Mesendoderm (in vitro differentiated cells): Measurements from ENCODE around the gene BABAM2.

Experiments used
- DNase-seq: peaks from one replicate; pipeline ENCODE4 v3.0.0; 2013
- H2AK5ac ChIP-seq: 2 replicates; pipeline ENCODE4 v1.6.1; 2013; ENCODE audit warnings: low read length, inconsistent platforms
- H2BK120ac ChIP-seq: 2 replicates; pipeline ENCODE4 v1.6.1; 2013; ENCODE audit warnings: low read depth, mild to moderate bottlenecking, low read length, moderate library complexity, mixed read lengths
- H2BK15ac ChIP-seq: replicated peaks from 2 replicates; pipeline ENCODE4 v1.6.1; 2013; ENCODE audit warnings: low read depth, mild to moderate bottlenecking, moderate library complexity
- H2BK5ac ChIP-seq: 2 replicates; pipeline ENCODE4 v1.6.1; 2013; ENCODE audit warnings: low read length, inconsistent platforms
- H3K18ac ChIP-seq: 2 replicates; pipeline ENCODE4 v1.6.1; 2013; ENCODE audit warnings: mild to moderate bottlenecking, low read length, mixed read lengths
- H3K23ac ChIP-seq: one replicate; pipeline ENCODE4 v1.6.1; 2013; ENCODE audit warnings: low read length
- H3K27ac ChIP-seq: 2 replicates; pipeline ENCODE4 v1.5.1; 2013; ENCODE audit warnings: low read depth, mild to moderate bottlenecking, inconsistent platforms, low read length, moderate library complexity
- H3K27me3 ChIP-seq: 2 replicates; pipeline ENCODE4 v1.6.1; 2013; ENCODE audit warnings: low read length, control low read depth, mild to moderate bottlenecking, inconsistent platforms; ENCODE audit not compliant: insufficient read depth, poor library complexity
- H3K36me3 ChIP-seq: 2 replicates; pipeline ENCODE4 v1.6.1; 2013; ENCODE audit warnings: low read length, inconsistent platforms; ENCODE audit not compliant: control insufficient read depth, insufficient read depth
- H3K4ac ChIP-seq: one replicate; pipeline ENCODE4 v1.6.1; 2013; ENCODE audit warnings: low read depth, mild to moderate bottlenecking, low read length, moderate library complexity
- H3K4me1 ChIP-seq: 2 replicates; pipeline ENCODE4 v1.6.1; 2013; ENCODE audit warnings: low read depth, low read length, inconsistent platforms; ENCODE audit not compliant: control insufficient read depth
- H3K4me2 ChIP-seq: 2 replicates; pipeline ENCODE4 v1.6.1; 2013; ENCODE audit warnings: low read length
- H3K4me3 ChIP-seq: 2 replicates; pipeline ENCODE4 v1.5.1; 2013; ENCODE audit warnings: mild to moderate bottlenecking, low read length
- H3K56ac ChIP-seq: one replicate; pipeline ENCODE4 v1.6.1; 2013; ENCODE audit warnings: low read length
- H3K79me1 ChIP-seq: 2 replicates; pipeline ENCODE4 v1.6.1; 2013; ENCODE audit warnings: low read length, inconsistent platforms
- H3K79me2 ChIP-seq: 2 replicates; pipeline ENCODE4 v1.6.1; 2013; ENCODE audit warnings: mild to moderate bottlenecking, low read length; ENCODE audit not compliant: control insufficient read depth, insufficient read depth
- H3K9ac ChIP-seq: 2 replicates; pipeline ENCODE4 v1.6.1; 2013; ENCODE audit warnings: low read length, inconsistent platforms
- H4K5ac ChIP-seq: one replicate; pipeline ENCODE4 v1.6.1; 2013; ENCODE audit warnings: low read length
- H4K8ac ChIP-seq: one replicate; pipeline ENCODE4 v1.6.1; 2013; ENCODE audit warnings: low read depth, mild to moderate bottlenecking, control low read depth, low read length, moderate library complexity
- WGBS: extraction: QIAGEN DNeasy Blood & Tissue Kit; methylation state at CpG from one replicate; pipeline ENCODE4 v1.1.7; 2013; ENCODE audit warnings: low lambda C conversion rate, missing lambda C conversion rate; ENCODE audit not compliant: insufficient coverage; ENCODE audit errors: extremely low coverage; 5-methylcytosine and 5-hydroxymethylcytosine counted together

BABAM2 gene

DNA sequence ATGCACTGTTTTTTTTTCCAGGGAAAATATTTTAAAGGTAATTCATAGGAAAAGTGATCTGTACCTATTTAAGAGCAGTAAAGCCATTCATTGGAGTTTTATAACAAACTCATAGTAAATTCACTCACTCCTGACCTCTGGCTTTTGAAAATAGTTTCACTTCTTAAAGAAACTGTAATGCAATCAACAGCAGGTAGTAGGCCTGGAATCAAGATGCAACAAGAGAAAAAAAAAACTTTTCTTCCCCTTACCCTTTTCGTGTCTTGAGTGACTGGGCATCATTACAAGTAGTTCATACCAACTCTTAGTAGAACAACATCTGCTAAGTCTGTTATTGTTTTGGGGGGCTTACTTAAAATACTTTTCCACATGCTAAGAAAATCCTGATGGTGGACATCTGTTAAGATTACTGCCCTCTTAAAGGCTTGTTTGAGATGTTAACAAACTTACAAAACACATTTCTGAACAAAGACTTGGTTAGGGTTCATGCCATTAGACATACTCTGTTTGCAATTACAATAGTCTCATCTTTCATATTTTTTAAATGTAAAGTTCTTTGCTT, 338.0 kb downstream of the BABAM2 start:
- no peaks in the 10 kb centered on the region for H3K79me2 ChIP-seq
- H2BK5ac ChIP-seq: no peak overlapping the region
- H3K23ac ChIP-seq: no peak overlapping the region
- no peak overlapping the region for H3K56ac ChIP-seq
- DNase-seq: no peak
- no peak overlapping the region for H2AK5ac ChIP-seq
- no peaks in the 10 kb centered on the region for H3K4me1 ChIP-seq
- no peak overlapping the region for H3K4me2 ChIP-seq
- no peak overlapping the region for H3K27ac ChIP-seq
- H4K5ac ChIP-seq: no peak overlapping the region
- H4K8ac ChIP-seq: no peak overlapping the region
- H3K18ac ChIP-seq: no peak overlapping the region
- H3K36me3 ChIP-seq: no peaks in the 10 kb centered on the region
- WGBS: no CpG with 5 or more reads among the region's 1 CpG
- no peaks in the 10 kb centered on the region for H3K27me3 ChIP-seq
- no peaks in the 10 kb centered on the region for H3K79me1 ChIP-seq
- H3K9ac ChIP-seq: no peak overlapping the region
- H2BK120ac ChIP-seq: no peak overlapping the region
- H3K4me3 ChIP-seq: no peak overlapping the region
- H2BK15ac ChIP-seq: no peak overlapping the region
- H3K4ac ChIP-seq: no peak overlapping the region

DNA sequence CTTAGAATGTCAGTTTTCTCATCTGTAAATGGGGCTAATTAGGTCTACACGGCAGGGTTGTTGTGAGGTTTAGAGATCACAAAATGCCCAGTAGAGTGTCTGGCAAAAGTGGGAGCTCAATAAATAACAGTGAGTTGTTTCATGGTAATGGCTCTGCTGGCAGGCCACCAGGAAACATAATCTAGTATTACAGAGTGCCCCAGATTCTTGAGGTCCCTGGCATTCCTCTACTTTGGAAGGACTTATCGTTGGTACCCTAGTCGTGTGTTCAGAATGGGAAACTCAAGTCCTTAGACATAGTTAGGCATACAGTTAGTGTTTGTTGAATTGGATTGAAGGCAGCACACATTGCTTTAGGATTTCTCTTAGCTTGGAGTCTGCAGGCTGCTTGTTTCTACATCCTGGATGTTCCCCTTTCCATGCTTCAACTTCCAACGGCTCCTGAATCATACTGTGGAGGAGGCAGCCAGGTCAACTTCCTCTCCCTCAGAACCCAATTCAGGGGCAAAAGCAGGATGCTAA, 340.6 kb downstream of the BABAM2 start:
- H4K5ac ChIP-seq: no peak overlapping the region
- no peak overlapping the region for H3K4me3 ChIP-seq
- no CpG with 5 or more reads among the region's 4 CpGs for WGBS
- no peak overlapping the region for H3K4ac ChIP-seq
- no peak for DNase-seq
- H3K27ac ChIP-seq: no peak overlapping the region
- H2AK5ac ChIP-seq: no peak overlapping the region
- no peak overlapping the region for H3K4me2 ChIP-seq
- H3K18ac ChIP-seq: no peak overlapping the region
- no peak overlapping the region for H2BK5ac ChIP-seq
- H3K79me2 ChIP-seq: no peaks in the 10 kb centered on the region
- no peak overlapping the region for H2BK120ac ChIP-seq
- H3K4me1 ChIP-seq: no peaks in the 10 kb centered on the region
- no peak overlapping the region for H4K8ac ChIP-seq
- H3K79me1 ChIP-seq: no peaks in the 10 kb centered on the region
- H3K23ac ChIP-seq: no peak overlapping the region
- H2BK15ac ChIP-seq: no peak overlapping the region
- no peak overlapping the region for H3K56ac ChIP-seq
- no peaks in the 10 kb centered on the region for H3K27me3 ChIP-seq
- no peaks in the 10 kb centered on the region for H3K36me3 ChIP-seq
- no peak overlapping the region for H3K9ac ChIP-seq

DNA sequence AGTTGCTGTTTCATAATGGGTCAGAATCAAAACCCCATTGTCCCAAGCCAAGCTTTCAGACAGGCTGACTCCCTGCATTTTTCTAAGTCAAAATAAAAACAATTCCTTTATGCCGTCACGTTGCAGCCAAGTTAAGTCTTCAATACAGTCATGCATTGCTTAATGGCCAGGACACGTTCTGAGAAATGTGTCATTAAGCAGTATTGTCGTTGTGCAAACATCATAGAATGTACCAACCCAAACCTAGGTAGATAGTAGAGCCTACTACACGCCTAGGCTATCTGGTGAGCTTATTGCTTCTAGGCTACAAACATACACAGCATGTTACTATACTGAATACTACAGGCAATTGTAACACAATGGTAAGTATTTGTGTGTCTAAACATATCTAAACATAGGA, 341.8 kb downstream of the BABAM2 start:
- H2BK120ac ChIP-seq: no peak overlapping the region
- H4K5ac ChIP-seq: no peak overlapping the region
- H3K79me1 ChIP-seq: no peaks in the 10 kb centered on the region
- no peak overlapping the region for H3K4ac ChIP-seq
- no peak overlapping the region for H3K9ac ChIP-seq
- no peak overlapping the region for H4K8ac ChIP-seq
- H3K4me3 ChIP-seq: no peak overlapping the region
- H2AK5ac ChIP-seq: no peak overlapping the region
- no CpG with 5 or more reads among the region's 5 CpGs for WGBS
- H2BK15ac ChIP-seq: no peak overlapping the region
- H3K27me3 ChIP-seq: no peaks in the 10 kb centered on the region
- no peak overlapping the region for H3K27ac ChIP-seq
- H3K4me2 ChIP-seq: no peak overlapping the region
- no peak overlapping the region for H3K56ac ChIP-seq
- no peak overlapping the region for H3K18ac ChIP-seq
- H3K23ac ChIP-seq: no peak overlapping the region
- no peaks in the 10 kb centered on the region for H3K36me3 ChIP-seq
- H2BK5ac ChIP-seq: no peak overlapping the region
- no peaks in the 10 kb centered on the region for H3K79me2 ChIP-seq
- no peak for DNase-seq
- H3K4me1 ChIP-seq: no peaks in the 10 kb centered on the region

DNA sequence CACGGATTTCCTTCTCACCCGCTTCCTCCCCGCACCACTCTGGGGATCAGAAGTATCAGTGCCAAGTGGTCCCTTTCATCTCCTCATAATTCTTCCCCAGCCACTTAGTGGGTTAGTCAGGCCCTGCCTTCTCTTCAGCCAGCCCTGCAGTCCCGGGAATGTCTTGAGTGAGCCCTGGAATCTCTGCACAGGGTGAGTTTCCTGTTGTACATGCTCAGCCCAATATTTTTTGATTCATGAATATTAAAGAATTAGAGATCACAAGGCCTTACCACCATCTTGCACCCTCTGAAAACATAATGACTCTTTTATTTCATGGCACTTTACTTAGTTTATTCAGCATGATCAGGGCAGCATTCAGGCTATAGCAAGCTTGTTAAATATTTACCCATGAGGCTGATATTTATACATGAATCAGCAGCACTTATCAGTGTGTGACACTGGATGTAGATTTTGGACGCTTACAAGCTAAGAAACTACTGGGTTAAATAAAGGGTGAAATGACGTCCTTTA, 342.7 kb downstream of the BABAM2 start:
- no peak overlapping the region for H2BK15ac ChIP-seq
- no peak overlapping the region for H3K18ac ChIP-seq
- no peaks in the 10 kb centered on the region for H3K4me1 ChIP-seq
- no peaks in the 10 kb centered on the region for H3K27me3 ChIP-seq
- no peak overlapping the region for H4K5ac ChIP-seq
- no peak overlapping the region for H2AK5ac ChIP-seq
- H3K36me3 ChIP-seq: no peaks in the 10 kb centered on the region
- H3K79me1 ChIP-seq: no peaks in the 10 kb centered on the region
- no peak overlapping the region for H3K4me3 ChIP-seq
- H3K23ac ChIP-seq: no peak overlapping the region
- no peak overlapping the region for H2BK120ac ChIP-seq
- H3K4ac ChIP-seq: no peak overlapping the region
- no CpG with 5 or more reads among the region's 6 CpGs for WGBS
- H3K9ac ChIP-seq: no peak overlapping the region
- no peak overlapping the region for H3K27ac ChIP-seq
- H2BK5ac ChIP-seq: no peak overlapping the region
- no peak overlapping the region for H3K56ac ChIP-seq
- H4K8ac ChIP-seq: no peak overlapping the region
- DNase-seq: no peak
- no peak overlapping the region for H3K4me2 ChIP-seq
- H3K79me2 ChIP-seq: no peaks in the 10 kb centered on the region

DNA sequence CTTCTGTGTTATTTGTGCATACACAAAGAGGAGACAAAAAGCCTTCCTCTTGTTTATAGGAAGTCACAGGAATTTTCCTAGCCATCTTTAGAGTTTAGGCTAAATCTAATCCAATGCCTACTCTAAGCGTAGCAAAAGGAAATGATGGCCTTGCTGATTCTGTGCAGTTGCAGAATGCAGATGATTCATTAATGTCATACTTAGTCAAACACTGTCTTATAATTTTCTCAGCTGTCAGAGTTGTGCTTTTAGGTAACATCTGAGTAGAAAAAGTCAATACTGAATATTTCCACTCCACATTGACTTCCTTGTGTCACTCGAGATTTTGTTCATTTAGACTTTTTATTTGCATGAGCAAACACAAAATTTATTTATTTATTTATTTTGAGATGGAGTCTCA, 344.3 kb downstream of the BABAM2 start:
- no CpG with 5 or more reads among the region's 2 CpGs for WGBS
- no peak overlapping the region for H3K4ac ChIP-seq
- H3K9ac ChIP-seq: no peak overlapping the region
- no peak overlapping the region for H3K27ac ChIP-seq
- no peak overlapping the region for H3K18ac ChIP-seq
- H3K23ac ChIP-seq: no peak overlapping the region
- H3K56ac ChIP-seq: no peak overlapping the region
- H4K5ac ChIP-seq: no peak overlapping the region
- H3K36me3 ChIP-seq: no peaks in the 10 kb centered on the region
- H3K4me2 ChIP-seq: no peak overlapping the region
- H3K79me1 ChIP-seq: no peaks in the 10 kb centered on the region
- no peaks in the 10 kb centered on the region for H3K4me1 ChIP-seq
- H3K27me3 ChIP-seq: no peaks in the 10 kb centered on the region
- no peak overlapping the region for H2BK5ac ChIP-seq
- H4K8ac ChIP-seq: no peak overlapping the region
- no peak overlapping the region for H3K4me3 ChIP-seq
- no peak overlapping the region for H2BK120ac ChIP-seq
- no peak overlapping the region for H2AK5ac ChIP-seq
- no peaks in the 10 kb centered on the region for H3K79me2 ChIP-seq
- H2BK15ac ChIP-seq: no peak overlapping the region
- DNase-seq: no peak

DNA sequence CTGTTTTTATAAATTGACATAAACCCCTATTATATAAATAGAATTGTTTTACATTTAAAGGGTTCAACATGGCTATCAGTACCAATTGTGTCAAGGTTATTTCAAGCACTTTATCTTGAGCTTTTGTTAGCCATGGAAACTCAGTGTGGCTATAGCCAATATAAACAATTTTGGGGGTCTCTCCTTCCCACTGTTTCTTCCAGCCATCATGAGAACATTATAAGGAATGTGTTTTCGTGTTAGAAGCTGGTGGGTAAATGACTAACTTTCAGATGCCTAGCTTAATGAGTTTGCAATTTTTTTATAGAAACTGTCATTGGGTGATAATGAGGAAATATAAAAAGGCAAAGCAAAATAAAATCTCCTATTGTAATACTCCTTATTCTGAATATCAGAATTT, 348.7 kb downstream of the BABAM2 start:
- Histone ChIP-seq H2AK5ac (no peak overlapping the region), H2BK15ac (no peak overlapping the region), H3K4me2 (no peak overlapping the region), H3K79me1 (no peaks in the 10 kb centered on the region), H3K36me3 (no peaks in the 10 kb centered on the region), H3K4me3 (no peak overlapping the region), H2BK120ac (no peak overlapping the region), H2BK5ac (no peak overlapping the region), H4K5ac (no peak overlapping the region), H3K56ac (no peak overlapping the region), H3K79me2 (no peaks in the 10 kb centered on the region), H3K27ac (no peak overlapping the region), H4K8ac (no peak overlapping the region), H3K9ac (no peak overlapping the region), H3K4ac (no peak overlapping the region), H3K18ac (no peak overlapping the region), H3K27me3 (no peaks in the 10 kb centered on the region), H3K4me1 (no peaks in the 10 kb centered on the region), H3K23ac (no peak overlapping the region)
- no CpG with 5 or more reads among the region's 1 CpG for WGBS
- no peak for DNase-seq
